ENCODE data around the gene MPP3. TPM values are rescaled to one million over a fixed set of nuclear protein-coding genes. Genes with fewer than 3 reads are reported as not detected.

Gene MPP3
- total RNA-seq, 2 experiments from 2014 or later: not detected

GRCh38 chr17:43834106-43834505, 1.2 kb upstream of the MPP3 start:
- Histone ChIP-seq H3K9me2 (ENCODE audit: insufficient read depth, low read length) (no peaks in the 10 kb centered on the region), H3K4me2 (ENCODE audit: low read length) (no peak overlapping the region), H3K9me3 (ENCODE audit: low read length) (no peaks in the 10 kb centered on the region), H3K27ac (ENCODE audit: low read depth, low read length, poor library complexity, severe bottlenecking) (no peak overlapping the region), H3K79me2 (ENCODE audit: insufficient read depth, low read depth, low read length) (no peaks in the 10 kb centered on the region), H3K4me3 (ENCODE audit: low read depth, low read length, poor library complexity, severe bottlenecking) (no peak overlapping the region), H4K20me1 (ENCODE audit: insufficient read depth, low read length) (no peaks in the 10 kb centered on the region), H3K36me3 (ENCODE audit: insufficient read depth, low read length) (no peaks in the 10 kb centered on the region), H2AFZ (ENCODE audit: low read length) (no peak overlapping the region), H3K4me1 (ENCODE audit: insufficient read depth, low read length, poor library complexity, severe bottlenecking) (no peaks in the 10 kb centered on the region)
- CTCF ChIA-PET (ENCODE audit: unreplicated experiment): no interaction called here
- no TSS peak for BruUV-seq (replicated peaks)
- DNase-seq (ENCODE audit: low spot score): no peak
- POLR2A ChIA-PET: no interaction called here
- intact Hi-C loops (cut with micrococcal nuclease; ENCODE audit: unreplicated experiment): no loop called here
- TF ChIP-seq, protein P1, sequence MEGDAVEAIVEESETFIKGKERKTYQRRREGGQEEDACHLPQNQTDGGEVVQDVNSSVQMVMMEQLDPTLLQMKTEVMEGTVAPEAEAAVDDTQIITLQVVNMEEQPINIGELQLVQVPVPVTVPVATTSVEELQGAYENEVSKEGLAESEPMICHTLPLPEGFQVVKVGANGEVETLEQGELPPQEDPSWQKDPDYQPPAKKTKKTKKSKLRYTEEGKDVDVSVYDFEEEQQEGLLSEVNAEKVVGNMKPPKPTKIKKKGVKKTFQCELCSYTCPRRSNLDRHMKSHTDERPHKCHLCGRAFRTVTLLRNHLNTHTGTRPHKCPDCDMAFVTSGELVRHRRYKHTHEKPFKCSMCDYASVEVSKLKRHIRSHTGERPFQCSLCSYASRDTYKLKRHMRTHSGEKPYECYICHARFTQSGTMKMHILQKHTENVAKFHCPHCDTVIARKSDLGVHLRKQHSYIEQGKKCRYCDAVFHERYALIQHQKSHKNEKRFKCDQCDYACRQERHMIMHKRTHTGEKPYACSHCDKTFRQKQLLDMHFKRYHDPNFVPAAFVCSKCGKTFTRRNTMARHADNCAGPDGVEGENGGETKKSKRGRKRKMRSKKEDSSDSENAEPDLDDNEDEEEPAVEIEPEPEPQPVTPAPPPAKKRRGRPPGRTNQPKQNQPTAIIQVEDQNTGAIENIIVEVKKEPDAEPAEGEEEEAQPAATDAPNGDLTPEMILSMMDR (conservative IDR thresholded peaks at IDR 0.05; ENCODE audit: low read length): no peak
- TF ChIP-seq EZH2phosphoT487 (IDR thresholded peaks at IDR 0.05; ENCODE audit: borderline replicate concordance, low read depth, low read length): no peak

GRCh38 chr17:43832168-43832975, 574 bp downstream of the MPP3 start:
- TF ChIP-seq EZH2phosphoT487 (IDR thresholded peaks at IDR 0.05; ENCODE audit: borderline replicate concordance, low read depth, low read length): no peak
- Histone ChIP-seq H3K4me1 (ENCODE audit: insufficient read depth, low read length, poor library complexity, severe bottlenecking) (no peaks in the 10 kb centered on the region), H2AFZ (ENCODE audit: low read length) (no peak overlapping the region), H3K9me3 (ENCODE audit: low read length) (no peaks in the 10 kb centered on the region), H3K36me3 (ENCODE audit: insufficient read depth, low read length) (no peaks in the 10 kb centered on the region), H3K79me2 (ENCODE audit: insufficient read depth, low read depth, low read length) (no peaks in the 10 kb centered on the region), H4K20me1 (ENCODE audit: insufficient read depth, low read length) (no peaks in the 10 kb centered on the region), H3K27ac (ENCODE audit: low read depth, low read length, poor library complexity, severe bottlenecking) (no peak overlapping the region), H3K9me2 (ENCODE audit: insufficient read depth, low read length) (no peaks in the 10 kb centered on the region), H3K4me3 (ENCODE audit: low read depth, low read length, poor library complexity, severe bottlenecking) (no peak overlapping the region), H3K4me2 (ENCODE audit: low read length) (no peak overlapping the region)
- DNase-seq (ENCODE audit: low spot score): no peak
- intact Hi-C loops (cut with micrococcal nuclease; ENCODE audit: unreplicated experiment): no loop called here
- no TSS peak for BruUV-seq (replicated peaks)
- ChIA-PET CTCF (ENCODE audit: unreplicated experiment) (no interaction called here), POLR2A (no interaction called here)

- no peaks in the 10 kb centered on the region for H3K9me2 ChIP-seq (ENCODE audit: insufficient read depth, low read length)
- H3K4me1 ChIP-seq (ENCODE audit: insufficient read depth, low read length, poor library complexity, severe bottlenecking): no peaks in the 10 kb centered on the region
- H3K79me2 ChIP-seq (ENCODE audit: insufficient read depth, low read depth, low read length): no peaks in the 10 kb centered on the region
- H3K4me2 ChIP-seq (ENCODE audit: low read length): no peak overlapping the region
- no peak overlapping the region for H3K4me3 ChIP-seq (ENCODE audit: low read depth, low read length, poor library complexity, severe bottlenecking)
- H2AFZ ChIP-seq (ENCODE audit: low read length): no peak overlapping the region
- no peak for DNase-seq (ENCODE audit: low spot score)
- H3K9me3 ChIP-seq (ENCODE audit: low read length): no peaks in the 10 kb centered on the region
- ChIA-PET POLR2A (no interaction called here), CTCF (ENCODE audit: unreplicated experiment) (no interaction called here)
- H3K36me3 ChIP-seq (ENCODE audit: insufficient read depth, low read length): no peaks in the 10 kb centered on the region
- intact Hi-C loops (cut with micrococcal nuclease; ENCODE audit: unreplicated experiment): no loop called here
- TF ChIP-seq, protein P1 (conservative IDR thresholded peaks at IDR 0.05; ENCODE audit: low read length): no peak
- no peak for TF ChIP-seq EZH2phosphoT487 (IDR thresholded peaks at IDR 0.05; ENCODE audit: borderline replicate concordance, low read depth, low read length)
- no peaks in the 10 kb centered on the region for H4K20me1 ChIP-seq (ENCODE audit: insufficient read depth, low read length)
- BruUV-seq (replicated peaks): no TSS peak
- no peak overlapping the region for H3K27ac ChIP-seq (ENCODE audit: low read depth, low read length, poor library complexity, severe bottlenecking)
Measured at GRCh38 chr17:43831633-43832032, 1.3 kb downstream of the MPP3 start.
